Stomach (tissue), 4 donors: ENCODE results near the gene OS9.

Source experiments
- POLR2A ChIP-seq, 4 donors: fragments of 450-650 bp; IDR thresholded peaks; one replicate each; pipeline ENCODE4 v1.6.1; 2016; ENCODE audit warnings: antibody characterized with exemption in 4 of 4, control low read depth in 2 of 4, mild to moderate bottlenecking in 1 of 4, moderate library complexity in 1 of 4
- POLR2AphosphoS5 ChIP-seq, 3 donors: sonication (generic); formaldehyde crosslinking; IDR thresholded peaks; one replicate each; pipeline ENCODE4 v1.6.1; 2016; ENCODE audit warnings: antibody characterized with exemption in 3 of 3
- TF ChIP-seq, protein P1 (sequence below), 7 experiments: fragments of 450-650 bp in 4 of 7; fragments of 200-600 bp in 3 of 7; sonication (generic) in 3 of 7; IDR thresholded peaks; one replicate each; pipeline ENCODE4 v1.5.1; 2016 to 2019; ENCODE audit warnings: antibody characterized with exemption in 7 of 7, control low read depth in 2 of 7, mild to moderate bottlenecking in 1 of 7

GRCh38 chr12:57751788-57752667, 58.1 kb downstream of the OS9 start, which contains the start of gene CDK4:
- peak in 1 of 4 donors; percentile 62 for TF ChIP-seq POLR2A (IDR thresholded peaks at IDR 0.05)
- TF ChIP-seq, protein P1, sequence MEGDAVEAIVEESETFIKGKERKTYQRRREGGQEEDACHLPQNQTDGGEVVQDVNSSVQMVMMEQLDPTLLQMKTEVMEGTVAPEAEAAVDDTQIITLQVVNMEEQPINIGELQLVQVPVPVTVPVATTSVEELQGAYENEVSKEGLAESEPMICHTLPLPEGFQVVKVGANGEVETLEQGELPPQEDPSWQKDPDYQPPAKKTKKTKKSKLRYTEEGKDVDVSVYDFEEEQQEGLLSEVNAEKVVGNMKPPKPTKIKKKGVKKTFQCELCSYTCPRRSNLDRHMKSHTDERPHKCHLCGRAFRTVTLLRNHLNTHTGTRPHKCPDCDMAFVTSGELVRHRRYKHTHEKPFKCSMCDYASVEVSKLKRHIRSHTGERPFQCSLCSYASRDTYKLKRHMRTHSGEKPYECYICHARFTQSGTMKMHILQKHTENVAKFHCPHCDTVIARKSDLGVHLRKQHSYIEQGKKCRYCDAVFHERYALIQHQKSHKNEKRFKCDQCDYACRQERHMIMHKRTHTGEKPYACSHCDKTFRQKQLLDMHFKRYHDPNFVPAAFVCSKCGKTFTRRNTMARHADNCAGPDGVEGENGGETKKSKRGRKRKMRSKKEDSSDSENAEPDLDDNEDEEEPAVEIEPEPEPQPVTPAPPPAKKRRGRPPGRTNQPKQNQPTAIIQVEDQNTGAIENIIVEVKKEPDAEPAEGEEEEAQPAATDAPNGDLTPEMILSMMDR (IDR thresholded peaks at IDR 0.05) = no peak
- peak; percentile 81 to 97 (median 94) for TF ChIP-seq POLR2AphosphoS5 (IDR thresholded peaks at IDR 0.05)
